ENCODE measurements around the gene FOCAD. TPM values are rescaled to one million over a fixed set of nuclear protein-coding genes. Genes with fewer than 3 reads are reported as not detected.

Gene FOCAD
- total RNA-seq, 2 experiments from 2014 or later: 13.8 to 18.5 TPM

GRCh38 chr9:21001581-21001980 lies 317.5 kb downstream of the FOCAD start:
- TF ChIP-seq EZH2phosphoT487 (IDR thresholded peaks at IDR 0.05; ENCODE audit: borderline replicate concordance, low read depth, low read length): no peak
- TF ChIP-seq, protein P1, sequence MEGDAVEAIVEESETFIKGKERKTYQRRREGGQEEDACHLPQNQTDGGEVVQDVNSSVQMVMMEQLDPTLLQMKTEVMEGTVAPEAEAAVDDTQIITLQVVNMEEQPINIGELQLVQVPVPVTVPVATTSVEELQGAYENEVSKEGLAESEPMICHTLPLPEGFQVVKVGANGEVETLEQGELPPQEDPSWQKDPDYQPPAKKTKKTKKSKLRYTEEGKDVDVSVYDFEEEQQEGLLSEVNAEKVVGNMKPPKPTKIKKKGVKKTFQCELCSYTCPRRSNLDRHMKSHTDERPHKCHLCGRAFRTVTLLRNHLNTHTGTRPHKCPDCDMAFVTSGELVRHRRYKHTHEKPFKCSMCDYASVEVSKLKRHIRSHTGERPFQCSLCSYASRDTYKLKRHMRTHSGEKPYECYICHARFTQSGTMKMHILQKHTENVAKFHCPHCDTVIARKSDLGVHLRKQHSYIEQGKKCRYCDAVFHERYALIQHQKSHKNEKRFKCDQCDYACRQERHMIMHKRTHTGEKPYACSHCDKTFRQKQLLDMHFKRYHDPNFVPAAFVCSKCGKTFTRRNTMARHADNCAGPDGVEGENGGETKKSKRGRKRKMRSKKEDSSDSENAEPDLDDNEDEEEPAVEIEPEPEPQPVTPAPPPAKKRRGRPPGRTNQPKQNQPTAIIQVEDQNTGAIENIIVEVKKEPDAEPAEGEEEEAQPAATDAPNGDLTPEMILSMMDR (conservative IDR thresholded peaks at IDR 0.05; ENCODE audit: low read length): no peak
- Histone ChIP-seq H3K4me1 (ENCODE audit: insufficient read depth, low read length, poor library complexity, severe bottlenecking) (peaks cover 20% of the 10 kb centered on the region), H3K9me2 (ENCODE audit: insufficient read depth, low read length) (no peaks in the 10 kb centered on the region), H3K4me2 (ENCODE audit: low read length) (no peak overlapping the region), H3K4me3 (ENCODE audit: low read depth, low read length, poor library complexity, severe bottlenecking) (no peak overlapping the region), H3K9me3 (ENCODE audit: low read length) (peaks cover 9% of the 10 kb centered on the region; the same call in 1 of the 2 replicates), H3K27ac (ENCODE audit: low read depth, low read length, poor library complexity, severe bottlenecking) (no peak overlapping the region), H3K36me3 (ENCODE audit: insufficient read depth, low read length) (no peaks in the 10 kb centered on the region), H2AFZ (ENCODE audit: low read length) (no peak overlapping the region), H3K79me2 (ENCODE audit: insufficient read depth, low read depth, low read length) (no peaks in the 10 kb centered on the region), H4K20me1 (ENCODE audit: insufficient read depth, low read length) (no peaks in the 10 kb centered on the region)
- intact Hi-C loops (cut with micrococcal nuclease; ENCODE audit: unreplicated experiment): no loop called here
- ChIA-PET POLR2A (interaction anchor here (0.7 to 1.1 kb wide), 3 partner anchors 11 to 20 kb away, joined by 3 read pairs; no protein-coding TSS in a partner anchor), CTCF (ENCODE audit: unreplicated experiment) (no interaction called here)
- no TSS peak for BruUV-seq (replicated peaks)
- no peak for DNase-seq (ENCODE audit: low spot score)

- no peak overlapping the region for H3K27ac ChIP-seq (ENCODE audit: low read depth, low read length, poor library complexity, severe bottlenecking)
- BruUV-seq (replicated peaks): no TSS peak
Observed at GRCh38 chr9:21002040-21002439, 318.0 kb downstream of the FOCAD start.

More at GRCh38 chr9:21002040-21002439, 318.0 kb downstream of the FOCAD start:
- ChIA-PET CTCF (ENCODE audit: unreplicated experiment) (no interaction called here), POLR2A (interaction anchor here (0.7 to 1.1 kb wide), 3 partner anchors 10 to 20 kb away, joined by 3 read pairs; no protein-coding TSS in a partner anchor)
- H3K9me3 ChIP-seq (ENCODE audit: low read length): peaks cover 9% of the 10 kb centered on the region; the same call in 1 of the 2 replicates
- H3K4me2 ChIP-seq (ENCODE audit: low read length): no peak overlapping the region
- H3K79me2 ChIP-seq (ENCODE audit: insufficient read depth, low read depth, low read length): no peaks in the 10 kb centered on the region
- H3K4me1 ChIP-seq (ENCODE audit: insufficient read depth, low read length, poor library complexity, severe bottlenecking): peaks cover 16% of the 10 kb centered on the region
- H2AFZ ChIP-seq (ENCODE audit: low read length): no peak overlapping the region
- H3K9me2 ChIP-seq (ENCODE audit: insufficient read depth, low read length): no peaks in the 10 kb centered on the region
- intact Hi-C loops (cut with micrococcal nuclease; ENCODE audit: unreplicated experiment): no loop called here
- H3K4me3 ChIP-seq (ENCODE audit: low read depth, low read length, poor library complexity, severe bottlenecking): no peak overlapping the region
- H4K20me1 ChIP-seq (ENCODE audit: insufficient read depth, low read length): no peaks in the 10 kb centered on the region
- H3K36me3 ChIP-seq (ENCODE audit: insufficient read depth, low read length): no peaks in the 10 kb centered on the region
- no peak for DNase-seq (ENCODE audit: low spot score)
- TF ChIP-seq, protein P1 (conservative IDR thresholded peaks at IDR 0.05; ENCODE audit: low read length): no peak
- TF ChIP-seq EZH2phosphoT487 (IDR thresholded peaks at IDR 0.05; ENCODE audit: borderline replicate concordance, low read depth, low read length): no peak
